Heart right ventricle (tissue), 16 donors: ENCODE measurements around the gene SNPH. TPM values are rescaled to one million over a fixed set of nuclear protein-coding genes. Genes with fewer than 3 reads are reported as not detected.

Source experiments
- ATAC-seq, 8 donors: fragments of 200-7000 bp; cut with Tn5 transposase; one replicate each; pipeline ENCODE4 v1.9.1; 2020; ENCODE audit warnings: mild to moderate bottlenecking in 8 of 8, moderate library complexity in 8 of 8, moderate number of reproducible peaks in 1 of 8
- DNase-seq, 2 donors: peaks; one replicate each; pipeline ENCODE4 v3.0.0-alpha.2; 2020
- H3K27ac ChIP-seq, 10 donors: fragments of 200-600 bp; sonication (generic) in 2 of 10; one replicate each; pipeline versions ENCODE4 v1.5.0 to v1.8.0; 2020 to 2022; ENCODE audit warnings: mild to moderate bottlenecking in 3 of 10
- H3K27me3 ChIP-seq, 7 donors: fragments of 200-600 bp; one replicate each; pipeline ENCODE4 v1.8.0; 2021 to 2022; ENCODE audit warnings: mild to moderate bottlenecking in 2 of 7
- H3K36me3 ChIP-seq, 9 donors: fragments of 200-600 bp; sonication (generic) in 1 of 9; one replicate each; pipeline versions ENCODE4 v1.5.0 to v1.8.0; 2020 to 2022; ENCODE audit warnings: mild to moderate bottlenecking in 2 of 9
- H3K4me1 ChIP-seq, 9 donors: fragments of 200-600 bp; sonication (generic) in 1 of 9; one replicate each; pipeline versions ENCODE4 v1.5.0 to v1.8.0; 2020 to 2022; ENCODE audit warnings: mild to moderate bottlenecking in 4 of 9
- H3K4me3 ChIP-seq, 10 donors: fragments of 200-600 bp; sonication (generic) in 2 of 10; one replicate each; pipeline versions ENCODE4 v1.5.0 to v1.8.0; 2020 to 2022; ENCODE audit warnings: mild to moderate bottlenecking in 7 of 10, moderate library complexity in 2 of 10
- H3K9me3 ChIP-seq, 11 donors: fragments of 200-600 bp in 10 of 11; sonication (generic) in 2 of 11; one replicate each; pipeline versions ENCODE4 v1.5.0 to v1.8.0; 2013 to 2022; ENCODE audit warnings: mild to moderate bottlenecking in 2 of 11, control low read depth in 1 of 11, moderate library complexity in 1 of 11
- WGBS, 2 donors: extraction: QIAGEN DNeasy Blood & Tissue Kit; methylation state at CpG; one replicate each; pipeline ENCODE4 v1.1.7; 2013; ENCODE audit warnings: inconsistent platforms in 1 of 2; 5-methylcytosine and 5-hydroxymethylcytosine counted together
- intact Hi-C, 10 donors: fragments of 100-400 bp; cut with DNase I; formaldehyde crosslinking; loops; one replicate each; pipeline versions ENCODE4 v1.11.1 to v1.14.2; 2022
- polyA plus RNA-seq, 2 donors: library from polyadenylated mRNA; stranded (reverse); fragments of 200-250 nt; gene quantifications; one replicate each; pipeline ENCODE4 v1.2.3, GENCODE V29; 2013
- total RNA-seq, 10 donors: library from RNA; stranded (reverse); fragmentation: NEBNext Ultra II Directional in 3 of 10; extraction: Animal tissue kit (Norgen Biotek cat#: 25700) in 3 of 10; gene quantifications; one replicate each; pipeline versions ENCODE4 v1.2.1 to v1.2.4, GENCODE V29; 2021 to 2023
- TF ChIP-seq, protein P1 (sequence below), 9 donors: fragments of 200-600 bp; sonication (generic) in 2 of 9; IDR thresholded peaks; one replicate each; pipeline versions ENCODE4 v1.5.0 to v1.8.0; 2021 to 2022; ENCODE audit warnings: antibody characterized with exemption in 9 of 9, mild to moderate bottlenecking in 5 of 9, moderate library complexity in 1 of 9
- donor health status: Arrhythmogenic right ventricular cardiomyopathy.
- donor health status: ischemic (EF 13 %, LVEDD 7.1; RV severe dilation, severe dysfunction).
- donor health status: healthy with polysubstance abuse.
- donor health status: DM: no; HTN: yes; CAD: no.
- donor health status: DM: no; HTN: no; CAD: no.
- donor health status: ischemic (EF 25% LVEDD 6.9; RV normal size, moderate dysfunction).
- donor health status: ischemic (EF 25% LVEDD 5.7; RV mildly dilated, moderate dysfunction).
- donor health status: healthy.
- donor health status: DM: yes; HTN: yes; CAD: no.
- donor health status: Ischemic cardiomyopathy.
- donor health status: ischemic (EF 35%, LVEDD 5.7; RV mildly dilated, moderate dysfunction).
- donor health status: nonischemic (EF 11% LVEDD 7.7; RV severe dilation, severe dysfunction).
- donor health status: DM: yes; HTN: yes; CAD: no.
- donor health status: PGD.
- donor health status: ischemic (EF 29% LVEDD 5.4; RV normal size, mild dysfunction).
- donor health status: nonischemic (EF 23%, LVEDD 6.1; RV moderate dilation, normal function).

Gene SNPH
- total and polyA plus RNA-seq, 12 donors, result 1.5 to 14.3 (median 9.9) TPM

DNA sequence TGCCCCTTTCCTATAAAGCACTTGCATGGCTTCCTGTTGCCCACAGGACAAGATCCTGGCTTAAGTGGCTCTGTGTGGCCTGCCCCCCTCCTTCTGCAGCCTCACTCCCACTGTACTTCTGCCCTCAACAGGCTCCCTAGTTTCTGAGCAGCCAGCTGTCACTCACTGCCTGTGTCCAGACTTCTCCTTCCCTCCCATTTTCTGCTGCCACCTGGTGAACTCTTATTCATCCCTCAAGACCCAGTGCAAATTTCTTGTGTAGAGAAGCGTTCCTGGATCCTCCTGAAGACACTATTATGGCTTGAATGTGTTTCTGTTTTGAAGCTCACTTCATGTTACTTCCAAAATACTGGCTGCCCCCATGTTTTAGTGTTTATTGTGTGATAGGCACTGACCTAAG is 26.5 kb downstream of the SNPH start:
- TF ChIP-seq, protein P1, sequence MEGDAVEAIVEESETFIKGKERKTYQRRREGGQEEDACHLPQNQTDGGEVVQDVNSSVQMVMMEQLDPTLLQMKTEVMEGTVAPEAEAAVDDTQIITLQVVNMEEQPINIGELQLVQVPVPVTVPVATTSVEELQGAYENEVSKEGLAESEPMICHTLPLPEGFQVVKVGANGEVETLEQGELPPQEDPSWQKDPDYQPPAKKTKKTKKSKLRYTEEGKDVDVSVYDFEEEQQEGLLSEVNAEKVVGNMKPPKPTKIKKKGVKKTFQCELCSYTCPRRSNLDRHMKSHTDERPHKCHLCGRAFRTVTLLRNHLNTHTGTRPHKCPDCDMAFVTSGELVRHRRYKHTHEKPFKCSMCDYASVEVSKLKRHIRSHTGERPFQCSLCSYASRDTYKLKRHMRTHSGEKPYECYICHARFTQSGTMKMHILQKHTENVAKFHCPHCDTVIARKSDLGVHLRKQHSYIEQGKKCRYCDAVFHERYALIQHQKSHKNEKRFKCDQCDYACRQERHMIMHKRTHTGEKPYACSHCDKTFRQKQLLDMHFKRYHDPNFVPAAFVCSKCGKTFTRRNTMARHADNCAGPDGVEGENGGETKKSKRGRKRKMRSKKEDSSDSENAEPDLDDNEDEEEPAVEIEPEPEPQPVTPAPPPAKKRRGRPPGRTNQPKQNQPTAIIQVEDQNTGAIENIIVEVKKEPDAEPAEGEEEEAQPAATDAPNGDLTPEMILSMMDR (IDR thresholded peaks at IDR 0.05), result no peak
- peaks cover 0 to 6% (median 0%) of the 10 kb centered on the region in 9 donors for H3K36me3 ChIP-seq
- H3K27me3 ChIP-seq, result no peaks in the 10 kb centered on the region
- 87 to 92% methylated on average over 1 of the region's 1 CpG for WGBS, 2 donors
- DNase-seq (no peak), ATAC-seq (no peak)
- no peak overlapping the region for H3K27ac ChIP-seq
- H3K9me3 ChIP-seq, result no peaks in the 10 kb centered on the region
- H3K4me3 ChIP-seq, result no peak overlapping the region
- intact Hi-C loops, result no loop called here
- peaks cover 0 to 14% (median 0%) of the 10 kb centered on the region in 9 donors for H3K4me1 ChIP-seq

DNA sequence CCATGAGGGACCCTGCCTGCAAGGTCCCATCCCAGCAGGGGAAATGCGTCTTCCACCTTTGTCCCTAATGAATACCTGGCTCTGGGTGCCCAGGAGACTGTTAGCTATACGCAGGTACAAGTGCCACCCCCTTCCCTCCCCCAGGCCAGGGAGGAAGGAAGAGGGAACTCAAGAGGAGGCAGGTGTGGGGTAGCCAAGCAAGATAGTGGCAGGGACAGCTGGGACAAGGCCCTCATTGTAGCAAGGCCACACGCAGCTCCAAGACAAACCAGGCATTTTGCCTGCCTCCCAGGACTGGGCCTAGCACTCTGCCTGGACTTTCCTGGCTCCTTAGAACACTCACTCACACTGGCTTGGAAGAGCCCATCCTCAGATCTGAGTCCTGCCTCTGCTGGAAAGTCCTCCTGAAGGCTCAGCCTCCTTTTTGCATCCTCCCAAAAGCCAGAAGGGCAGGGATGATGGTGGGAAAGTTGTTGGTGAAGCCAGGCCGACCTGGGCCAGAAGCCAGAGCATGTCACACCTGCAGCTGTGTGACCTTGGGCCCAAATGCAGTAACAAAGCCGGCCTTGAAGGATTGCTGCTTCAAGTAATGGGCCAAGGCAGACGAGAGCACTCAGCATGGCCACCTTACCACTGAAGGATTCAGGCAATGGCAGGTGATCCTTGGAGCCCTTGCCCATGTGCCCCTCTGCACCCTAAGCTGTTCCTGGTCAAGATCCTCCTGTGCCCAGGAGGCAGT is 27.7 kb downstream of the SNPH start:
- intact Hi-C loops, result no loop called here
- H3K27ac ChIP-seq, result no peak overlapping the region
- 86 to 87% methylated on average over 6 of the region's 6 CpGs for WGBS, 2 donors
- H3K4me3 ChIP-seq, result no peak overlapping the region
- peaks cover 0 to 9% (median 0%) of the 10 kb centered on the region in 9 donors for H3K4me1 ChIP-seq
- TF ChIP-seq, protein P1 (IDR thresholded peaks at IDR 0.05), result no peak
- no peaks in the 10 kb centered on the region for H3K27me3 ChIP-seq
- ATAC-seq, result no peak
- H3K9me3 ChIP-seq, result no peaks in the 10 kb centered on the region
- no peak for DNase-seq
- peaks cover 0 to 9% (median 0%) of the 10 kb centered on the region in 9 donors for H3K36me3 ChIP-seq

DNA sequence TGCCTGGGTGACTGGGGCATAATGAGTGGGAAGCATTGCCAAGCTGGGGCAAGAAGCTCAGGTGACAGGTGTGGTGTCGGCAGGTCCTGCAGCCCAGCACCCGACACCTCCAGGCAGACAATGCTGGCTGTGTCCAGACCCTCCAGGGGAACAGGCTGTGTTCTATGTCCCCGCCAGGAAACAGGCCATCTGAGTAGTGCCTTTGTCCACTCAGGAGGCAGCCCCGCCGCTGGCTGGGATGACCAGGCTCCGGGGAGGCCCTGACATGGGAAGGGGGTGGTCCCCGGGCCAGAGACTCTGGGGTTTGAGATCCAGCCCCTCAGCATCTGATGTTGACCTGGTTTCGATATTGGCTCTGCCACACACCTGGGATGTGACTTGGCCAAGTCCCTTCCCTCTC is 28.4 kb downstream of the SNPH start:
- no peak for ATAC-seq
- intact Hi-C loops, result no loop called here

DNA sequence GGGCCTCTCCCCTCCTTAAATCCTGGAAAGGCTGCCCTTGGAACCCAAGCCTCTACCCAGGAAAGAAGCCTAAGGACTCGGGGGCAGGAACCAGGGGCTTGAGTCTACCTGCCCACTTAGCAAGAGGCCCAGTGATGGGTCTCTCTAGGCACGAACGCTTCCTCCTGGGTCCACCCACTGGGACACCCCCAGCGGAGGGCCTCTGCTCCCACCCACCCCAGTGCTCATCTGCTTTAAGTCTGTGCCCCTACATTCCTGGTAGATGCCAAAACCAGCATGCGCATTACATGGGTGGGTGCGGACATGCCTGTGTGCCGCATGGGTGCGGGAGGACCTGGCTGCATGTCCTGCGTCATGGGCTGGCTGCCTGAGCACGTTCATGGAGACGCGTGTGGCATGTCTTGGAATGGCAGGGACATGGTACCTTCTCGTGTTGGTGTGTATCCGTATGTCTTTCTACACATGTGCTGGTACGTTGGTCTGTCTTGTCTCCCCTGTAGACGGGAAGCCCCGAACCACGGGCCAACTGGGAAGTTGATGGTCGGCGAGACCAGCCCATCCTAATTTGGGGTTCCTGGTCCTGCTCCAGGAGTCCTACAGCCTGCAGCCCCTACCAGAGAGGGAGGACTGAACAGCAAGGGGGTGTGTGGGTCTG is 29.3 kb downstream of the SNPH start:
- no peak for ATAC-seq
- TF ChIP-seq, protein P1 (IDR thresholded peaks at IDR 0.05), result no peak
- H3K4me3 ChIP-seq, result no peak overlapping the region
- H3K36me3 ChIP-seq, result peaks cover 0 to 15% (median 0%) of the 10 kb centered on the region in 9 donors
- peaks cover 0 to 9% (median 0%) of the 10 kb centered on the region in 9 donors for H3K4me1 ChIP-seq
- intact Hi-C loops, result no loop called here
- no peaks in the 10 kb centered on the region for H3K9me3 ChIP-seq
- H3K27me3 ChIP-seq, result no peaks in the 10 kb centered on the region
- no peak overlapping the region for H3K27ac ChIP-seq
- DNase-seq, result no peak
- WGBS, 2 donors, result 94 to 96% methylated on average over 20 of the region's 20 CpGs

More for the DNA sequence above, 28.4 kb downstream of the SNPH start:
- DNase-seq, result no peak
- H3K27me3 ChIP-seq, result no peaks in the 10 kb centered on the region
- WGBS, 2 donors, result 86 to 91% methylated on average over 8 of the region's 8 CpGs
- TF ChIP-seq, protein P1 (IDR thresholded peaks at IDR 0.05), result no peak
- H3K36me3 ChIP-seq, result peaks cover 0 to 15% (median 0%) of the 10 kb centered on the region in 9 donors
- no peaks in the 10 kb centered on the region for H3K9me3 ChIP-seq
- H3K4me3 ChIP-seq, result no peak overlapping the region
- no peak overlapping the region for H3K27ac ChIP-seq
- peaks cover 0 to 9% (median 0%) of the 10 kb centered on the region in 9 donors for H3K4me1 ChIP-seq
